ENCODE results near the gene CAMK2B.

The CAMK2B gene

DNA sequence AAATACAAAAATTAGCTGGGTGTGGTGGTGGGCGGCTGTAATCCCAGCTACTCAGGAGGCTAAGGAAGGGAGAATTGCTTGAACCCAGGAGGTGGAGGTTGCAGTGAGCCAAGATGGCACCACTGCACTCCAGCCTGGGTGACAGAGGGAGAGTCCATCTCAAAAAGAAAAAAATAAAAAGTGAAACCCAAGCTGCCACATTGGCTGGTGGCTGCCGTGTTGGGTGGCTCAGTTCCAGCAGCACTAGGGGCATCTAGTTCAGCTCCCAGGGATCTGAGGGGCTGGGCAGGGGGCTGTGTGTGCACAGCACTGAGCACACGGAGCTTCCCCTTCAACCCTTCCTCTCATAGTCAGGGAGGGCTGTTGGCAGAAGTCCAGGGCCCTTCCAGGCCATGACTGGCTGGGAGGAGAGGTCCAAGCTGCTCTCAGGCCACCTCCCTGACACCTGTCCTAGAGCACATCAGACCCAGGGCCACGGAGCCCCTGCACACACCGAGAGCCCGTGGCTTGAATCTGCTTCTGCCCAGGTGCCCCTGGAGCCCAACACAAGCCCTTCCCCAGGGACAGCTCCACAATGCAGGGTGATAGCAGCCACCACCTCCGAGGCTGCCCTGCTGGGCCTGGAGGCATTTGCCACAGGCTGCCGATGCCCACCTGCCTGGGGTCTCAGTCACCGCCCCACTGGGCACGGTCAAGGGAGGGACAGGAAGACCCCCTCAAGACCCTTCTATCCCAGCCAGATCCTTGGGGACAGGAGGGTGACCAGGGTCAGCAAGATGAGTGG is 77.3 kb downstream of the CAMK2B start:
- no peak overlapping the region for H3K4me3 ChIP-seq (ENCODE audit: low read depth, low read length)
- TF ChIP-seq, protein P1, sequence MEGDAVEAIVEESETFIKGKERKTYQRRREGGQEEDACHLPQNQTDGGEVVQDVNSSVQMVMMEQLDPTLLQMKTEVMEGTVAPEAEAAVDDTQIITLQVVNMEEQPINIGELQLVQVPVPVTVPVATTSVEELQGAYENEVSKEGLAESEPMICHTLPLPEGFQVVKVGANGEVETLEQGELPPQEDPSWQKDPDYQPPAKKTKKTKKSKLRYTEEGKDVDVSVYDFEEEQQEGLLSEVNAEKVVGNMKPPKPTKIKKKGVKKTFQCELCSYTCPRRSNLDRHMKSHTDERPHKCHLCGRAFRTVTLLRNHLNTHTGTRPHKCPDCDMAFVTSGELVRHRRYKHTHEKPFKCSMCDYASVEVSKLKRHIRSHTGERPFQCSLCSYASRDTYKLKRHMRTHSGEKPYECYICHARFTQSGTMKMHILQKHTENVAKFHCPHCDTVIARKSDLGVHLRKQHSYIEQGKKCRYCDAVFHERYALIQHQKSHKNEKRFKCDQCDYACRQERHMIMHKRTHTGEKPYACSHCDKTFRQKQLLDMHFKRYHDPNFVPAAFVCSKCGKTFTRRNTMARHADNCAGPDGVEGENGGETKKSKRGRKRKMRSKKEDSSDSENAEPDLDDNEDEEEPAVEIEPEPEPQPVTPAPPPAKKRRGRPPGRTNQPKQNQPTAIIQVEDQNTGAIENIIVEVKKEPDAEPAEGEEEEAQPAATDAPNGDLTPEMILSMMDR (IDR thresholded peaks at IDR 0.05; ENCODE audit: low read depth, low read length) = no peak

DNA sequence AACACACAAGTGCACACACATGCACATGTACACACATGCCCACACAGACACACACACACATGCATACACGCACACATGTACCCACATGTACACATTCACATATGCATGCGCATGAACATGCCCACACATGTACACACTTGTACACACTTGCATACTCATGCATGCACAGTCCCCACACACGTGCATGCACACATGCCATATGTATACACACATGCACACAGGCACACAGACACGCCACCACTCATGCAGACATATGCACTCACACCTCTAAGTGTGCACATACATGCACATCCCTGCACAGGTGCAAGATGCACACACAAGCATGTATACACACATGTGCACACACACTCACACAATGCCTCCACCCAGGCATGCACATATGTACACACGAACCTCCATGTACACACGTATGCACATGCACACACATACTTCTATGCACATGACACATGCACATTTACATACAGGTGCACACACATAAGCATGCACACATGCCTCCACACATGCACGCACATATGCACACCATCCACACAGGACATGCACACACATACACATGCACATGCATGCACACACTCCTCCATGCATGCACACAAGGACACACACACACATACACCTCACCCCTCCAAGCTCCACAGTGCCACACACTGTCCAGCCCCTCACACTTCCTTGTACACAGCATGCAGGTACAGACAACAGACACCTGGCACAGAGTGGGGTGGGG is 78.8 kb downstream of the CAMK2B start:
- TF ChIP-seq, protein P1 (IDR thresholded peaks at IDR 0.05; ENCODE audit: low read depth, low read length) = no peak
- no peak overlapping the region for H3K4me3 ChIP-seq (ENCODE audit: low read depth, low read length)

DNA sequence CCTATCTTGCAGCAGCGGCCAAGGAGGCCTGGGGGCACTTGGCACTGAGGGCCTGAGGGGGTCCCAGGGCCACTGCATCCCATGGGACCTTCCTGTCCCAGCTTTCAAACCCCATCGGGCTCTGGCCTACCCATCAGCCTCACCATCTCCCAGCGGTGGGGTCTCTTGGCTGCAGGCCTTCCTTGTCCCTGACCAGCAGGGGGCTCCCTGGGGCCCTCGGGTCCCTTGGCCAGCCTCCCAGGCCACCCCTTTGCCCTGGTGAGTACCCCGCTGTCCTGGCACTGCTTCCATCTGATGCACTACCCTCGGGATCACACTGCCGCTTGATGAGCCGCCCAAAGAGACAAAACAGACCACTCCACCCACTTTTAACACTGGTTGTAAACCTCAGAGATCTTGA is 81.1 kb downstream of the CAMK2B start:
- TF ChIP-seq, protein P1 (IDR thresholded peaks at IDR 0.05; ENCODE audit: low read depth, low read length) = peak; percentile 57
- no peak overlapping the region for H3K4me3 ChIP-seq (ENCODE audit: low read depth, low read length)

DNA sequence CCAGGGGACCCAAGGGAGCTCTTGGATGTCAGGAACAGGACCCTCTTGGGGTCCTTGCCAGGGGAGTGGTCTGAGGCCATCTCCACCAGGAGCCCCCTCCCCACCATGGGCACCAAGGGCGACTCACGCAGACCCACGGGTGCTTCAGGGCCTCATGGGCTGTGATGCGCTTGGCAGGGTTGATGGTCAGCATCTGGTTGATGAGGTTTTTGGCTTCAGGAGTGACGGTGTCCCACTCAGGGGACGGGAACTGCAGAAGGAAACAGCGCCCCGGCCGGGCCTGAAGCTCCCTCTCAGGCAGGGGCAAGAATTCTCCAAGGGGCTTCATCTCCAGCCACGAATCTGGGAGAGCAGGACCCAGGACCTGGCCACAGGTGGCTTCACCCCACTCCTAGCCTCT is 83.3 kb downstream of the CAMK2B start:
- TF ChIP-seq, protein P1 (IDR thresholded peaks at IDR 0.05; ENCODE audit: low read depth, low read length) = no peak

DNA sequence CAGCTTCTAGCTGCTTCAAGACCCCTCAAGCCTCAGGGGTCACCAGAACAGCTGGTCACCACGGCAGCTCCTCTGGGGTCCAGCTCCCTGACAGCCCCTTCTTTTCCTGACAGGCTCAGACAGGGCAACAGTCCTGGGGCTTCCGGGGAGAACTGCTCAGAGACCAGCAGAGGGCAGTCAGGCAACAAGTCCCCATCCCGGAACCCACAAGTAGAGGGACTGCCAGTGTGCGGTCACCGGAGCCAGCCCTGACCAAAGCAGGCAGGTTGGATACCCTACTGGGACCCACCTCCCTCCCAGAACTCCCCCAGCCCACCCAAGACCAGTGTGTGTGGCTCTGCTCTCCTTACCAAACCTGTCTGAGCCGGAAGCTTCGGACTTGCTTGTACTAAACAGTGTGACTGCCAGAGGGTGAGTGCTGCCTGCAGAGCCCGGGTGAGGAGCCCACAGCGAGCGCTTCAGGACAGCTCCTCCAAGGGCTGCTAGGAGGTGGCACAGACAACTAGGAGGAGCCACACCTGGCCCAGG is 84.3 kb downstream of the CAMK2B start:
- no peak overlapping the region for H3K4me3 ChIP-seq (ENCODE audit: low read depth, low read length)
- TF ChIP-seq, protein P1 (IDR thresholded peaks at IDR 0.05; ENCODE audit: low read depth, low read length) = peak; percentile 83

More for the DNA sequence above, 83.3 kb downstream of the CAMK2B start:
- H3K4me3 ChIP-seq (ENCODE audit: low read depth, low read length) = no peak overlapping the region

DNA sequence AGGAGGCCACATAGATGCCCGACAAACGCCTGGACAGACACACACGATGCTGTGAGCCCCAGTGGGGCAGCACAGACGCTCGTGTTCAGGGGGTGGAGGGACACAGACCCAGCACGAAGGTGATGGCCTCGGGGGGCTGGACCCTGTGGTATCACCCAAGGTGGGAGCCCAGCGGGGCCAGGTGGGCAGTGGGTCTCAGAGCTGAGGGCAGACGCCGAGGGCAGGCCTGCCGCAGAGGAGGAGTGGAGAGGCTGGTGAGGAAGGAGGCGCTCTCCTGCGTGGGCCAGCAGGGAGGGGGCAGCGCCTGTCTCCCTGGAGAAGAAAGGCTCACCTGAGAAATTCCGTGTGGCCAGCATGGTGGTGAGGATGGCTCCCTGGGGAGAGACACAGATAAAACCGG is 85.0 kb downstream of the CAMK2B start:
- TF ChIP-seq, protein P1 (IDR thresholded peaks at IDR 0.05; ENCODE audit: low read depth, low read length) = no peak
- no peak overlapping the region for H3K4me3 ChIP-seq (ENCODE audit: low read depth, low read length)

DNA sequence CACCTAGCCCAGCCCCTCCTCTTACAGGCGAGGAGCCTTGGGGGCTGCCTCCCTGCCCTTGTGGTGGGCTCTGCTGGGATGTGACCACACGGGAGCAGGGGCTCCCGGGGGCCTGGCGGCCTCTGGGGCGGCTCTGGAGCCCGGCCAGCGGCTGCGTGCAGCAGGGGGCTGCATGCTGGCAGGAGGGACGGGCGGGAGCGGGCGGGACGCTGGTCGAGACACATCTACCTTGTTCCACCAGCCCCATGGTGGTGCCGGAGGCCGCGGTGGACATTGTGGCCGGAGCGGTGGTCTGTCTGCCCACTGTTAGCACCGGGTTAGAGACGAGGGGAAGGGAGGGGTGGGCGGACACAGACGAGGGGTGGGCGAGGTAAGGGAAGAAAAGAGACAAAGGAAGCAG is 86.0 kb downstream of the CAMK2B start:
- TF ChIP-seq, protein P1 (IDR thresholded peaks at IDR 0.05; ENCODE audit: low read depth, low read length) = no peak

More for the DNA sequence above, 86.0 kb downstream of the CAMK2B start:
- no peak overlapping the region for H3K4me3 ChIP-seq (ENCODE audit: low read depth, low read length)

Data from WI38 (cell line).